Subcutaneous abdominal adipose tissue (tissue), 5 donors: ENCODE data around the gene BTAF1.

Experiments used
- H3K27ac ChIP-seq: one replicate; pipeline ENCODE4 v1.7.0; 2013; ENCODE audit warnings: low read depth, mild to moderate bottlenecking, inconsistent platforms, low read length, moderate library complexity
- H3K27me3 ChIP-seq, 5 donors: one replicate each; pipeline ENCODE4 v1.7.0; 2013; ENCODE audit warnings: low read length in 5 of 5, inconsistent platforms in 1 of 5; ENCODE audit not compliant: control insufficient read depth in 5 of 5, insufficient read depth in 4 of 5
- H3K36me3 ChIP-seq, 5 donors: one replicate each; pipeline ENCODE4 v1.7.0; 2013; ENCODE audit warnings: low read length in 5 of 5; ENCODE audit not compliant: control insufficient read depth in 5 of 5, insufficient read depth in 5 of 5
- H3K4me1 ChIP-seq, 5 donors: one replicate each; pipeline ENCODE4 v1.7.0; 2013; ENCODE audit warnings: low read length in 5 of 5, mild to moderate bottlenecking in 3 of 5, moderate library complexity in 1 of 5; ENCODE audit not compliant: control insufficient read depth in 5 of 5, insufficient read depth in 5 of 5
- H3K4me3 ChIP-seq, 5 donors: one replicate each; pipeline ENCODE4 v1.7.0; 2013; ENCODE audit warnings: low read length in 5 of 5, low read depth in 1 of 5
- H3K9ac ChIP-seq, 5 donors: one replicate each; pipeline ENCODE4 v1.7.0; 2013; ENCODE audit warnings: low read length in 5 of 5, mild to moderate bottlenecking in 4 of 5, moderate library complexity in 3 of 5
- H3K9me3 ChIP-seq, 5 donors: one replicate each; pipeline ENCODE4 v1.7.0; 2013; ENCODE audit warnings: low read length in 5 of 5; ENCODE audit not compliant: control insufficient read depth in 5 of 5
- donor health status: healthy.
- donor health status: healthy.
- donor health status: healthy.
- donor health status: healthy.
- donor health status: healthy.

The BTAF1 gene

DNA sequence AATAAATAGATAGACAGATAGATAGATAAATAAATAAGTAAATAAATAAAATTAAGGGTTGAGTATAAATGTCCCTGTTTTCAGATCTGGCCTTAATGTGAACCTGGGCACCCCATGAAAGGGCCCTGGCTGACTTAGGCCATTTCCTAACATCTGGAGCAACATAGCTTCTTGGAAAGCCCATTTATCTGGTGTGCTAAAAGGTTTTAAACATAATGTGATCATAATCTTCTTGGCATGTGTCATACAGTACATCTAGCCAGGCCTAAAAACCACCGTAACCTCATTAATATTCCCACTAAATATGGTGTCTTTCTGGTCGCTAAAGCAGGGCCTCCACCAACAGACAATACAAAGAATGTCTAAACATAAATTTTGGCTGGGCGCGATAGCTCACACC, 142.8 kb downstream of the BTAF1 start:
- no peaks in the 10 kb centered on the region for H3K27me3 ChIP-seq
- peaks cover 0 to 4% (median 0%) of the 10 kb centered on the region in 5 donors for H3K36me3 ChIP-seq
- no peak overlapping the region for H3K9ac ChIP-seq
- peaks cover 0 to 4% (median 0%) of the 10 kb centered on the region in 5 donors for H3K4me1 ChIP-seq
- no peak overlapping the region for H3K27ac ChIP-seq
- H3K9me3 ChIP-seq = no peaks in the 10 kb centered on the region
- H3K4me3 ChIP-seq = no peak overlapping the region

DNA sequence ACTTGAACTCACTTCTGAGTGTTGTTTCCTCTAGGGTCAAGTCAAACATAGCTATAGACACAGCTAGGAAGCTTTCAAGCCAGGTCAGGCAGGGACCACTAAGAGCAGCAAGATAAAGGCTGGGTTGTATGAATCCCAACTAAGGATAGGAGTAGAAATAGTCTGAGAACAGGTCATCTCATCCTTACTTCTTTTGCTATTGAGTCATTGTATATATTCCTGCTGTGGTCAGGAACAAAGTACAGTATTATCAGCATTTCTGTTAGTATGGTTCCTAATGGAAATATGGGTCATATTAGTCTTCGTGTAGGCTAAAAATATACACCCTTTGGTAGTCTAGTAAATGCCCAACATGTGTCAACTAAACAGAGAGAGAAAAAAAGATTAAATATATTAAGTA, 145.3 kb downstream of the BTAF1 start:
- no peak overlapping the region for H3K4me3 ChIP-seq
- no peak overlapping the region for H3K27ac ChIP-seq

DNA sequence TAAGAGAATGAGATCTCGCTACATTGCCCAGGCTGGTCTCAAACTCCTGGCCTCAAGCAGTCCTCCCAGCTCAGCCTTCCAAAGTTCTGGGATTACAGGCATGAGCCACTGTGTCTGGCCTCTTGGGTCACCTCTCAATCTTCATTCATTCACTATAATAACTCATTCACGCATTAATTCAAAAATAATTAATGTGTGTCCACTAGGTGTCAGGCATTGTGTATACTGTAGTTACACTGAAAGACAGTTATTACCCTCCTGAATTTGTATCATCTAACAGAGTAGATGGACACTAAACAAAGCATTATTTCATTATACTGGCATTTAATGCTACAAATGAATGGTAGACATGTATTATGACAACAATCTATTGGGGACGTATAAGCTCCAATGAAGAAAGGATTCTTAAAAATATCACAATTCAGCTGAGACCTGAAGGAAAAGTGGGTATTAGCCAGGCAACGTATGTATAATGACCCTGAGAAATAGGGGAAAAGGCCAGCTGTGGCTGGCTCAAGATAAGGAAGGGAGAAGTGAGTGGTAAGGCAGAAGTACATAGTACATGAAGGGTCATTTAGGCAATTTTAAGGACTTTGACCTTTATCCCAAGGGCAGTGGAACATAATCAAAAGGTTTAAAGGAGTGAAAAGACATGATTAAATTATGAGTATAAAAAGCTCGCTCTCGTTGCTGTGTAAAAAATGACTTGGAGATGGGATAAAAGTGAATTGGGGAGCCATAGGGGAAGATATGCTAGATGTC, 150.7 kb downstream of the BTAF1 start:
- Histone ChIP-seq H3K4me1 (peaks cover 0 to 4% (median 0%) of the 10 kb centered on the region in 5 donors), H3K27ac (no peak overlapping the region), H3K27me3 (no peaks in the 10 kb centered on the region), H3K9me3 (no peaks in the 10 kb centered on the region), H3K4me3 (no peak overlapping the region), H3K9ac (no peak overlapping the region), H3K36me3 (peaks cover 6 to 28% (median 12%) of the 10 kb centered on the region in 5 donors)

More for the DNA sequence above, 145.3 kb downstream of the BTAF1 start:
- Histone ChIP-seq H3K9ac (no peak overlapping the region), H3K27me3 (no peaks in the 10 kb centered on the region), H3K4me1 (peaks cover 0 to 4% (median 0%) of the 10 kb centered on the region in 5 donors), H3K36me3 (peaks cover 0 to 6% (median 0%) of the 10 kb centered on the region in 5 donors), H3K9me3 (no peaks in the 10 kb centered on the region)

DNA sequence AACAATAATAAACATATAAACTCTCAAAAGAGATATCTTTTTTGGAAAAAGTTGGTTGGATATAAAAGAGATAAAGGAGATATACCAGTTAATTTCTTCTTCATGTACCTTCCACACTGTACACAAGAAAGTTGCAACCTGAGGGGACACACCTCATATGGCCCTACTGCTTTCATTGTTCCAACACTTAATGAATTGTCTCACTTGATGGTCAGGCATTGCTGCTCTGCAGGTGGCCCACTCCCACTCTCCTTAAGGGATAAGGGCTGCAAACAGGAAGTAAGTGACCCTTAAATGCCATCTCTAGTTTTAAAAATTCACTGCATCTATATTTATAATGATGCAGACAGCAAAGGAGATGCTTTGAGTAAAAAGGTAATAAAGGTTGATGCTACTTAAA, 152.3 kb downstream of the BTAF1 start:
- Histone ChIP-seq H3K27me3 (no peaks in the 10 kb centered on the region), H3K27ac (no peak overlapping the region), H3K4me1 (no peaks in the 10 kb centered on the region), H3K4me3 (no peak overlapping the region), H3K9me3 (no peaks in the 10 kb centered on the region), H3K9ac (no peak overlapping the region), H3K36me3 (peaks cover 13 to 33% (median 15%) of the 10 kb centered on the region in 5 donors)

DNA sequence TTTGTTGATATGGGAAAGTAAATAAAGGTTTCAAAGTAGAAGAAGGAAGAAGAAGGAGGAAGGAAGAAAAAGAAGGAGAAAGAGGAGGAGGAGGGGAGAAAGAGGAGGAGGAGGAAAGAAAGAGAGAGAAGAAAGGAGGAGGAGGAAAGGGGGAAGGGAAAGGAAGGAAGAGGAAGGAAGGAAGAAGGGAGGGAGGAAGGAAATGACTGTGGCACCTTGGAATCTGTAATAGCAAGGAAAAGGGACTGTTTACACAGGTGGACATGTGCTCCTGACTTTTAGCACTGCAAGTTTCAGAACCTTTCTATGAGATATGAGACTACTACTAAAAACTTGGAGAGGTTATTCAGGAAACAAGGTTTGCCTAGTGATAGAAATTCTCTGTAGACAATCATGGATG, 153.2 kb downstream of the BTAF1 start:
- no peaks in the 10 kb centered on the region for H3K4me1 ChIP-seq
- H3K27me3 ChIP-seq = no peaks in the 10 kb centered on the region
- H3K36me3 ChIP-seq = peaks cover 18 to 36% (median 22%) of the 10 kb centered on the region in 5 donors

DNA sequence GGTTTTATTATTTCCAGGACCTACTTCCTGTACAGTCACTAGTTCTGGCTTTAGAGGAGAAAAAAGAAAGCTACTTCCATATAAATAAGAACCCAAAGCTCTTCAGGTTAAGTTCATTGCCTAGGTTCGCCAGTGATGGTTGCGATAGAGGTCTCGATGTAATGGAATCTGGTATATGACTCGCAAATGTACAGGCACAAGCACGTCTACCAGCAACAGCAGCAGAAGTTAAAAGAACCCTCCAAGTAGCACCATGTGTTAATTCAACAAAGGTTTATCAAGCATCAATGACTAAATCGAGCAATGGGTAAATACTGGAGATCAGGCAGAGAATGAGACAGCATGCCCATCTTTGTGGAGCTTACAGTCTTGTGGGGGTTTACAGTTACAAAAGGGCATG, 155.4 kb downstream of the BTAF1 start:
- no peak overlapping the region for H3K4me3 ChIP-seq
- no peaks in the 10 kb centered on the region for H3K4me1 ChIP-seq
- no peaks in the 10 kb centered on the region for H3K9me3 ChIP-seq
- H3K27ac ChIP-seq = no peak overlapping the region
- peaks cover 18 to 31% (median 22%) of the 10 kb centered on the region in 5 donors for H3K36me3 ChIP-seq
- no peak overlapping the region for H3K9ac ChIP-seq
- no peaks in the 10 kb centered on the region for H3K27me3 ChIP-seq

More for the DNA sequence above, 153.2 kb downstream of the BTAF1 start:
- Histone ChIP-seq H3K9me3 (no peaks in the 10 kb centered on the region), H3K27ac (no peak overlapping the region), H3K4me3 (no peak overlapping the region), H3K9ac (no peak overlapping the region)
